ENCODE results near the gene NFILZ. TPM values are rescaled to one million over a fixed set of nuclear protein-coding genes. Genes with fewer than 3 reads are reported as not detected.

Gene NFILZ
- total RNA-seq, 1 experiment from 2014 or later: not detected

- Histone ChIP-seq H3K9ac (ENCODE audit: low read length) (no peak overlapping the region), H3K4me2 (ENCODE audit: low read depth, low read length, poor library complexity, severe bottlenecking) (no peak overlapping the region), H2AFZ (ENCODE audit: low read length) (no peak overlapping the region), H3K9me3 (ENCODE audit: low read length) (no peaks in the 10 kb centered on the region; the same call in 1 of the 2 replicates), H3K4me1 (ENCODE audit: low read length) (no peaks in the 10 kb centered on the region), H3K27me3 (ENCODE audit: low read length) (no peaks in the 10 kb centered on the region), H4K20me1 (ENCODE audit: insufficient read depth, low read depth, low read length) (no peaks in the 10 kb centered on the region), H3K4me3 (ENCODE audit: low read length) (no peak overlapping the region), H3K79me2 (ENCODE audit: low read length) (no peaks in the 10 kb centered on the region), H3K27ac (ENCODE audit: low read length) (no peak overlapping the region), H3K9me2 (replicated peaks; ENCODE audit: insufficient read depth, low read length) (no peaks in the 10 kb centered on the region), H3K36me3 (ENCODE audit: insufficient read depth, low read length) (no peaks in the 10 kb centered on the region)
- no peak for DNase-seq
These were observed 10.9 kb downstream of the NFILZ start for GRCh38 chr19:8641221-8641907.

GRCh38 chr19:8641908-8642547 is 11.6 kb downstream of the NFILZ start:
- Histone ChIP-seq H3K9me3 (ENCODE audit: low read length) (no peaks in the 10 kb centered on the region; the same call in 1 of the 2 replicates), H3K9me2 (replicated peaks; ENCODE audit: insufficient read depth, low read length) (no peaks in the 10 kb centered on the region), H3K27me3 (ENCODE audit: low read length) (no peaks in the 10 kb centered on the region), H3K9ac (ENCODE audit: low read length) (no peak overlapping the region), H3K27ac (ENCODE audit: low read length) (no peak overlapping the region), H3K79me2 (ENCODE audit: low read length) (no peaks in the 10 kb centered on the region), H3K4me3 (ENCODE audit: low read length) (no peak overlapping the region), H3K36me3 (ENCODE audit: insufficient read depth, low read length) (no peaks in the 10 kb centered on the region), H3K4me2 (ENCODE audit: low read depth, low read length, poor library complexity, severe bottlenecking) (no peak overlapping the region), H4K20me1 (ENCODE audit: insufficient read depth, low read depth, low read length) (no peaks in the 10 kb centered on the region), H3K4me1 (ENCODE audit: low read length) (no peaks in the 10 kb centered on the region), H2AFZ (ENCODE audit: low read length) (no peak overlapping the region)
- peak; percentile 70 for DNase-seq

- H3K9ac ChIP-seq (ENCODE audit: low read length): no peak overlapping the region
- H3K9me2 ChIP-seq (replicated peaks; ENCODE audit: insufficient read depth, low read length): no peaks in the 10 kb centered on the region
- no peaks in the 10 kb centered on the region; the same call in 1 of the 2 replicates for H3K9me3 ChIP-seq (ENCODE audit: low read length)
- no peaks in the 10 kb centered on the region for H4K20me1 ChIP-seq (ENCODE audit: insufficient read depth, low read depth, low read length)
- H3K36me3 ChIP-seq (ENCODE audit: insufficient read depth, low read length): no peaks in the 10 kb centered on the region
- H3K79me2 ChIP-seq (ENCODE audit: low read length): no peaks in the 10 kb centered on the region
- H3K27ac ChIP-seq (ENCODE audit: low read length): no peak overlapping the region
- no peaks in the 10 kb centered on the region for H3K27me3 ChIP-seq (ENCODE audit: low read length)
- no peak overlapping the region for H2AFZ ChIP-seq (ENCODE audit: low read length)
- no peak for DNase-seq
- no peak overlapping the region for H3K4me3 ChIP-seq (ENCODE audit: low read length)
- no peaks in the 10 kb centered on the region for H3K4me1 ChIP-seq (ENCODE audit: low read length)
- no peak overlapping the region for H3K4me2 ChIP-seq (ENCODE audit: low read depth, low read length, poor library complexity, severe bottlenecking)
These were observed 12.1 kb downstream of the NFILZ start for GRCh38 chr19:8642561-8642960.

GRCh38 chr19:8643860-8644653 is 13.6 kb downstream of the NFILZ start:
- Histone ChIP-seq H2AFZ (ENCODE audit: low read length) (no peak overlapping the region), H3K9me3 (ENCODE audit: low read length) (no peaks in the 10 kb centered on the region; the same call in 1 of the 2 replicates), H3K9me2 (replicated peaks; ENCODE audit: insufficient read depth, low read length) (no peaks in the 10 kb centered on the region), H3K27me3 (ENCODE audit: low read length) (no peaks in the 10 kb centered on the region), H4K20me1 (ENCODE audit: insufficient read depth, low read depth, low read length) (no peaks in the 10 kb centered on the region), H3K4me2 (ENCODE audit: low read depth, low read length, poor library complexity, severe bottlenecking) (no peak overlapping the region), H3K36me3 (ENCODE audit: insufficient read depth, low read length) (no peaks in the 10 kb centered on the region), H3K4me1 (ENCODE audit: low read length) (no peaks in the 10 kb centered on the region), H3K4me3 (ENCODE audit: low read length) (no peak overlapping the region), H3K27ac (ENCODE audit: low read length) (no peak overlapping the region), H3K9ac (ENCODE audit: low read length) (no peak overlapping the region), H3K79me2 (ENCODE audit: low read length) (no peaks in the 10 kb centered on the region)
- no peak for DNase-seq

GRCh38 chr19:8648240-8648639 is 17.8 kb downstream of the NFILZ start:
- no peaks in the 10 kb centered on the region for H3K9me3 ChIP-seq (ENCODE audit: low read length)
- H3K27me3 ChIP-seq (ENCODE audit: low read length): no peaks in the 10 kb centered on the region
- H3K79me2 ChIP-seq (ENCODE audit: low read length): no peaks in the 10 kb centered on the region
- H4K20me1 ChIP-seq (ENCODE audit: insufficient read depth, low read depth, low read length): no peaks in the 10 kb centered on the region
- H3K36me3 ChIP-seq (ENCODE audit: insufficient read depth, low read length): no peaks in the 10 kb centered on the region
- no peak overlapping the region for H3K27ac ChIP-seq (ENCODE audit: low read length)
- H2AFZ ChIP-seq (ENCODE audit: low read length): no peak overlapping the region
- no peaks in the 10 kb centered on the region for H3K4me1 ChIP-seq (ENCODE audit: low read length)
- H3K9ac ChIP-seq (ENCODE audit: low read length): no peak overlapping the region
- no peak for DNase-seq
- H3K9me2 ChIP-seq (replicated peaks; ENCODE audit: insufficient read depth, low read length): no peaks in the 10 kb centered on the region
- no peak overlapping the region for H3K4me2 ChIP-seq (ENCODE audit: low read depth, low read length, poor library complexity, severe bottlenecking)
- H3K4me3 ChIP-seq (ENCODE audit: low read length): no peak overlapping the region

- no peak overlapping the region for H3K27ac ChIP-seq (ENCODE audit: low read length)
- H3K9ac ChIP-seq (ENCODE audit: low read length): no peak overlapping the region
These were observed 24.3 kb downstream of the NFILZ start for GRCh38 chr19:8654591-8655339.

GRCh38 chr19:8655340-8655709 is 24.9 kb downstream of the NFILZ start:
- DNase-seq: no peak
- H3K27me3 ChIP-seq (ENCODE audit: low read length): no peaks in the 10 kb centered on the region
- no peaks in the 10 kb centered on the region for H4K20me1 ChIP-seq (ENCODE audit: insufficient read depth, low read depth, low read length)
- no peak overlapping the region for H3K4me3 ChIP-seq (ENCODE audit: low read length)
- no peaks in the 10 kb centered on the region for H3K9me2 ChIP-seq (replicated peaks; ENCODE audit: insufficient read depth, low read length)
- no peak overlapping the region for H3K27ac ChIP-seq (ENCODE audit: low read length)
- H3K36me3 ChIP-seq (ENCODE audit: insufficient read depth, low read length): no peaks in the 10 kb centered on the region
- H3K4me1 ChIP-seq (ENCODE audit: low read length): no peaks in the 10 kb centered on the region
- no peaks in the 10 kb centered on the region for H3K9me3 ChIP-seq (ENCODE audit: low read length)
- no peak overlapping the region for H3K4me2 ChIP-seq (ENCODE audit: low read depth, low read length, poor library complexity, severe bottlenecking)
- no peaks in the 10 kb centered on the region for H3K79me2 ChIP-seq (ENCODE audit: low read length)
- H3K9ac ChIP-seq (ENCODE audit: low read length): no peak overlapping the region
- H2AFZ ChIP-seq (ENCODE audit: low read length): no peak overlapping the region

More at GRCh38 chr19:8654591-8655339, 24.3 kb downstream of the NFILZ start:
- Histone ChIP-seq H2AFZ (ENCODE audit: low read length) (no peak overlapping the region), H3K9me2 (replicated peaks; ENCODE audit: insufficient read depth, low read length) (no peaks in the 10 kb centered on the region), H3K27me3 (ENCODE audit: low read length) (no peaks in the 10 kb centered on the region), H3K4me3 (ENCODE audit: low read length) (no peak overlapping the region), H3K36me3 (ENCODE audit: insufficient read depth, low read length) (no peaks in the 10 kb centered on the region), H3K4me1 (ENCODE audit: low read length) (no peaks in the 10 kb centered on the region), H3K9me3 (ENCODE audit: low read length) (no peaks in the 10 kb centered on the region), H3K4me2 (ENCODE audit: low read depth, low read length, poor library complexity, severe bottlenecking) (no peak overlapping the region), H4K20me1 (ENCODE audit: insufficient read depth, low read depth, low read length) (no peaks in the 10 kb centered on the region), H3K79me2 (ENCODE audit: low read length) (no peaks in the 10 kb centered on the region)
- peak; percentile 79 for DNase-seq

- Histone ChIP-seq H3K9me3 (ENCODE audit: low read length) (no peaks in the 10 kb centered on the region), H3K27ac (ENCODE audit: low read length) (no peak overlapping the region), H3K4me2 (ENCODE audit: low read depth, low read length, poor library complexity, severe bottlenecking) (no peak overlapping the region), H3K27me3 (ENCODE audit: low read length) (no peaks in the 10 kb centered on the region), H3K79me2 (ENCODE audit: low read length) (no peaks in the 10 kb centered on the region), H3K9me2 (replicated peaks; ENCODE audit: insufficient read depth, low read length) (no peaks in the 10 kb centered on the region), H3K9ac (ENCODE audit: low read length) (no peak overlapping the region), H3K4me1 (ENCODE audit: low read length) (no peaks in the 10 kb centered on the region), H2AFZ (ENCODE audit: low read length) (no peak overlapping the region), H3K36me3 (ENCODE audit: insufficient read depth, low read length) (no peaks in the 10 kb centered on the region), H3K4me3 (ENCODE audit: low read length) (no peak overlapping the region), H4K20me1 (ENCODE audit: insufficient read depth, low read depth, low read length) (no peaks in the 10 kb centered on the region)
- no peak for DNase-seq
These were observed 27.4 kb downstream of the NFILZ start for GRCh38 chr19:8657869-8658268.

Data from Karpas-422 (cell line).